ENCODE results near the gene DIS3L. TPM values are rescaled to one million over a fixed set of nuclear protein-coding genes. Genes with fewer than 3 reads are reported as not detected.

DIS3L gene
- total and polyA plus RNA-seq, 2 donors (not counting 3 experiments of a cell fraction or from before 2014, with no cell fraction given), result 7.8 to 27.9 TPM

DNA sequence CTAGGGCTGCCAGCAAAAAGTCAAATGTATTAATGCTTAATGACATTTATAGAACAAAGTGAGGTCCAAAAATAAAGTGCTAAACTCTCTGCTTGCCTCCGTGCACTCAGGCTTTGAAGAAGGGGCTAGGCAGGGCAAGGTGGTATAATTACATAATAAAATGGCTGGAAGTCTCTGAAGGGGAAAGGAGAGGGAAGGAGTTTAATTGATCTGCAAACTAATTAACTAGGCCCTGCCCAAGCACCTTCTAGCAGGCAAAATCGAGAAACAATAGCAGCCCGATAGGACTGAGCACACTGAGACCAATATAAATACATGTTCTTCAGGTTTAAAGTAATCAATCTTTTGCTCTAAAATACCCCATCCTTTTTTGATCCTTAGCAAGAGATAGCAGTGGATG is 13.0 kb downstream of the DIS3L start:
- Histone ChIP-seq H4K20me1 (replicated peaks; ENCODE audit: control insufficient read depth, extremely low read depth, insufficient read depth, low read length) (no peaks in the 10 kb centered on the region), H2AFZ (ENCODE audit: low read depth, low read length) (no peak overlapping the region), H3K4me2 (ENCODE audit: insufficient read depth, low read length) (no peak overlapping the region), H3K27me3 (ENCODE audit: control insufficient read depth in 2 of 2, insufficient read depth in 2 of 2, low read length in 2 of 2) (no peaks in the 10 kb centered on the region), H3K79me2 (ENCODE audit: control insufficient read depth, insufficient read depth, low read length) (no peaks in the 10 kb centered on the region), H3K9me3 (replicated peaks; ENCODE audit: control insufficient read depth, insufficient read depth, low read length) (no peaks in the 10 kb centered on the region), H3K36me3 (ENCODE audit: control insufficient read depth in 2 of 2, extremely low read depth in 1 of 2, insufficient read depth in 2 of 2, low read length in 2 of 2) (peaks cover 1 to 4% of the 10 kb centered on the region in 2 experiments), H3K4me1 (ENCODE audit: control insufficient read depth, extremely low read depth, insufficient read depth, low read length) (no peaks in the 10 kb centered on the region), H3K9me1 (replicated peaks; ENCODE audit: control insufficient read depth, extremely low read depth, insufficient read depth, low read length) (no peaks in the 10 kb centered on the region), H3K27ac (ENCODE audit: insufficient read depth, low read depth, low read length) (no peak overlapping the region), H3K4me3 (replicated peaks in 1 of 3; ENCODE audit: insufficient read depth in 1 of 3, low read depth in 1 of 3, low read length in 3 of 3) (no peak overlapping the region), H3K9ac (replicated peaks; ENCODE audit: extremely low read depth, insufficient read depth, low read length) (no peak overlapping the region)
- CTCF ChIA-PET, result no interaction called here
- DNase-seq (ENCODE audit: low read depth, low spot score) (no peak), FAIRE-seq (no peak)
- no peak for TF ChIP-seq POLR2A (IDR thresholded peaks at IDR 0.05; ENCODE audit: low read depth, low read length)
- no peak for TF ChIP-seq JUN (IDR thresholded peaks at IDR 0.05; ENCODE audit: borderline replicate concordance, insufficient read depth, insufficient read length, low read depth)
- TF ChIP-seq, protein P1, sequence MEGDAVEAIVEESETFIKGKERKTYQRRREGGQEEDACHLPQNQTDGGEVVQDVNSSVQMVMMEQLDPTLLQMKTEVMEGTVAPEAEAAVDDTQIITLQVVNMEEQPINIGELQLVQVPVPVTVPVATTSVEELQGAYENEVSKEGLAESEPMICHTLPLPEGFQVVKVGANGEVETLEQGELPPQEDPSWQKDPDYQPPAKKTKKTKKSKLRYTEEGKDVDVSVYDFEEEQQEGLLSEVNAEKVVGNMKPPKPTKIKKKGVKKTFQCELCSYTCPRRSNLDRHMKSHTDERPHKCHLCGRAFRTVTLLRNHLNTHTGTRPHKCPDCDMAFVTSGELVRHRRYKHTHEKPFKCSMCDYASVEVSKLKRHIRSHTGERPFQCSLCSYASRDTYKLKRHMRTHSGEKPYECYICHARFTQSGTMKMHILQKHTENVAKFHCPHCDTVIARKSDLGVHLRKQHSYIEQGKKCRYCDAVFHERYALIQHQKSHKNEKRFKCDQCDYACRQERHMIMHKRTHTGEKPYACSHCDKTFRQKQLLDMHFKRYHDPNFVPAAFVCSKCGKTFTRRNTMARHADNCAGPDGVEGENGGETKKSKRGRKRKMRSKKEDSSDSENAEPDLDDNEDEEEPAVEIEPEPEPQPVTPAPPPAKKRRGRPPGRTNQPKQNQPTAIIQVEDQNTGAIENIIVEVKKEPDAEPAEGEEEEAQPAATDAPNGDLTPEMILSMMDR (IDR thresholded peaks at IDR 0.05; ENCODE audit: extremely low read depth in 1 of 2, insufficient read depth in 1 of 2, low read depth in 1 of 2, low read length in 2 of 2), result no peak
- TF ChIP-seq, protein P2, sequence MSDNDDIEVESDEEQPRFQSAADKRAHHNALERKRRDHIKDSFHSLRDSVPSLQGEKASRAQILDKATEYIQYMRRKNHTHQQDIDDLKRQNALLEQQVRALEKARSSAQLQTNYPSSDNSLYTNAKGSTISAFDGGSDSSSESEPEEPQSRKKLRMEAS (IDR thresholded peaks at IDR 0.05; ENCODE audit: insufficient read depth, insufficient read length), result no peak
- no peak for TF ChIP-seq GATA2 (IDR thresholded peaks at IDR 0.05; ENCODE audit: insufficient read depth, insufficient read length, low read depth, low read length)
- no peak for TF ChIP-seq EZH2 (IDR thresholded peaks at IDR 0.05; ENCODE audit: borderline replicate concordance, low read depth, low read length, severe bottlenecking)
- no peak for TF ChIP-seq POLR2AphosphoS5 (IDR thresholded peaks at IDR 0.05; ENCODE audit: insufficient read depth, low read depth, low read length)
- no peak for TF ChIP-seq MYC (IDR thresholded peaks at IDR 0.05; ENCODE audit: low read depth, low read length)
- intact Hi-C loops (cut with micrococcal nuclease) (no loop called here), dilution Hi-C loops (cut with MboI; ENCODE audit: extremely low pct_ligation_motif_present, low sequenced_read_pairs) (loop anchor here (25.0 kb wide), 1 partner anchor 106 kb away; no protein-coding TSS in a partner anchor)
- POLR2A ChIA-PET, result no interaction called here
- BruUV-seq (replicated peaks), result no TSS peak
